ENCODE data around the gene VPREB1. TPM values are rescaled to one million over a fixed set of nuclear protein-coding genes. Genes with fewer than 3 reads are reported as not detected.

The VPREB1 gene
- total RNA-seq, 1 donor from 2014 or later: not detected

GRCh38 chr22:22228421-22228820 lies 16.2 kb upstream of the VPREB1 start:
- H3K9me3 Mint-ChIP-seq: no peaks in the 10 kb centered on the region
- TF ChIP-seq, protein P1, sequence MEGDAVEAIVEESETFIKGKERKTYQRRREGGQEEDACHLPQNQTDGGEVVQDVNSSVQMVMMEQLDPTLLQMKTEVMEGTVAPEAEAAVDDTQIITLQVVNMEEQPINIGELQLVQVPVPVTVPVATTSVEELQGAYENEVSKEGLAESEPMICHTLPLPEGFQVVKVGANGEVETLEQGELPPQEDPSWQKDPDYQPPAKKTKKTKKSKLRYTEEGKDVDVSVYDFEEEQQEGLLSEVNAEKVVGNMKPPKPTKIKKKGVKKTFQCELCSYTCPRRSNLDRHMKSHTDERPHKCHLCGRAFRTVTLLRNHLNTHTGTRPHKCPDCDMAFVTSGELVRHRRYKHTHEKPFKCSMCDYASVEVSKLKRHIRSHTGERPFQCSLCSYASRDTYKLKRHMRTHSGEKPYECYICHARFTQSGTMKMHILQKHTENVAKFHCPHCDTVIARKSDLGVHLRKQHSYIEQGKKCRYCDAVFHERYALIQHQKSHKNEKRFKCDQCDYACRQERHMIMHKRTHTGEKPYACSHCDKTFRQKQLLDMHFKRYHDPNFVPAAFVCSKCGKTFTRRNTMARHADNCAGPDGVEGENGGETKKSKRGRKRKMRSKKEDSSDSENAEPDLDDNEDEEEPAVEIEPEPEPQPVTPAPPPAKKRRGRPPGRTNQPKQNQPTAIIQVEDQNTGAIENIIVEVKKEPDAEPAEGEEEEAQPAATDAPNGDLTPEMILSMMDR (conservative IDR thresholded peaks at IDR 0.05): no peak
- no peaks in the 10 kb centered on the region for H3K36me3 Mint-ChIP-seq (ENCODE audit: low read depth)
- no peak overlapping the region for H3K27ac Mint-ChIP-seq (ENCODE audit: unreplicated experiment)
- no peak for DNase-seq (ENCODE audit: low read depth, low spot score)
- peaks cover 4% of the 10 kb centered on the region for H3K4me1 Mint-ChIP-seq
- H3K4me3 Mint-ChIP-seq: no peak overlapping the region
- peaks cover 51% of the 10 kb centered on the region for H3K27me3 Mint-ChIP-seq (ENCODE audit: low read depth)

- Mint-ChIP-seq H3K4me3 (no peak overlapping the region), H3K4me1 (peaks cover 4% of the 10 kb centered on the region), H3K36me3 (ENCODE audit: low read depth) (no peaks in the 10 kb centered on the region), H3K27ac (ENCODE audit: unreplicated experiment) (no peak overlapping the region), H3K27me3 (ENCODE audit: low read depth) (peaks cover 56% of the 10 kb centered on the region), H3K9me3 (no peaks in the 10 kb centered on the region)
- TF ChIP-seq, protein P1 (conservative IDR thresholded peaks at IDR 0.05): no peak
- DNase-seq (ENCODE audit: low read depth, low spot score): no peak
Observed at GRCh38 chr22:22228921-22229320, 15.7 kb upstream of the VPREB1 start.

DNA sequence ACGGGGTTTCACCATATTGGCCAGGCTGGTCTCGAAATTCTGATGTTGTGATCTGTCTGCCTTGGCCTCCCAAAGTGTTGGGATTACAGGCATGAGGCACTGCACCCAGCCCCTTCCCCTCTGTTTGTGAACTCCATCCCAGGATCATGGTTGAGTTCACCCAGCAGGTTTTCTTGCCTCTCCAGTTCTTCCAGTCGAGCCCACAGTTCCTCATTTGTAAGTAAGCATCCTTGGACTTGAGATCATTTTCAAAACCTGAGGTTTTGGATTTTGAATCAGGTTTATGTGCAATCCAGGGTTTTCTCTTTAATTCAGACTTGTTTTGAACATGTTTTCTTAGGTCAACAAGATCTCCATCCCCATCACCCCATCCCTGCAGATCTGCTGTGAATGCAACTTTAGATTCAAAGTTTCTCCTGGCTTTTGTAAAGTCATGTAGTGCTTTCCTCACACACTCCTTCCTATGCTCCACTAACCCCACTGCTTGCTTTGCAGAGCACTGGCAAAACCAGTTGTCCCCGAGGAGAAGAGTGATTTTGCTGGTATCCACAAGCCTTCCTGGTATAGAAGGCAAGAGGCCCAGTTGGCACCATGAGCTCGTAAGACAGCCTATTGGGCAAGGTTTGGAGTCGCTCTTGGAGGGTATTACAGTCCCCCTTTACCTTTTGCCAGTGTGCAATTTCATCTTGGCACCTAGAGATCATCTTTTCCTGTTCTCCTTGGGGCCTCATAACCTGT lies 14.7 kb upstream of the VPREB1 start:
- H3K4me1 Mint-ChIP-seq: peaks cover 4% of the 10 kb centered on the region
- H3K36me3 Mint-ChIP-seq (ENCODE audit: low read depth): no peaks in the 10 kb centered on the region
- H3K27ac Mint-ChIP-seq (ENCODE audit: unreplicated experiment): no peak overlapping the region
- no peaks in the 10 kb centered on the region for H3K9me3 Mint-ChIP-seq
- no peak overlapping the region for H3K4me3 Mint-ChIP-seq
- TF ChIP-seq, protein P1 (conservative IDR thresholded peaks at IDR 0.05): no peak
- no peak for DNase-seq (ENCODE audit: low read depth, low spot score)
- peaks cover 63% of the 10 kb centered on the region for H3K27me3 Mint-ChIP-seq (ENCODE audit: low read depth)

DNA sequence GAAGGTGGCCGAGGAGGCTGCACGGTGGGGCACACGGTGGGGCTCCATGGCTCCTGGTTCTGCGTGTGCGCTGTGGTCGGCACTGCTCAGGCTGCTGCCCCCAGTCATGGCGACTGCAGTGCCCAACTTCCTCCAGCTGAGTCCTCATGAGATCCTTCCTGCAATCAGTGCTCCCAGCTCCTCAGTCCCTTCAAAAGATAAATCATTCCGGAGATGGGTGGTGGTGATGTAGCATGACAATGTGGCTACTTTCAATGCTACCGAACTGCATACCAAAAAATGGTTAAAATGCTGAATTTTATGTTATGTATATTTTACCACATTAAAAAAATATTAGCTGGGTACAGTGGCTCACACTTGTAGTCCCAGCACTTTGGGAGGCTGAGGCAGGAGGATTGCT lies 14.1 kb upstream of the VPREB1 start:
- H3K4me1 Mint-ChIP-seq: peaks cover 5% of the 10 kb centered on the region
- H3K27me3 Mint-ChIP-seq (ENCODE audit: low read depth): peaks cover 68% of the 10 kb centered on the region

DNA sequence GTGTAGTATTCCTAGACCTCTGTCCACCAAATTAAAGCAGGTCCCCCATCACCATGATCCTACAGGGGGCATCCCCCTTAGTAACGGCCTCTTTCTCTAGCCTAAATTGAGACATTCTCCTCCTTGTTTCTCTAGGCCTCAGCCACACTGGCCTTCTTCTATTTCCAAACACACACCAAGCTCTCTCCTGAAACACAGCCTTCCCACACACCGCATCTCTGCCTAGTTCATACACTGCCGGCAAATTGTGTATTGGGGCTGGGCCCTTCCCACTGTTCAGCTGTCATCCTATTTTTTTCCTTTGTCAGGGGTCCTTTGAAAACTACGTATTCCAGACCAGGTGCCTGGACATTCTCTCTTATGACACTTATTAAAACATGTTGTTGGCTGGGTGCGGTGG lies 11.5 kb upstream of the VPREB1 start:
- H3K27me3 Mint-ChIP-seq (ENCODE audit: low read depth): peaks cover 75% of the 10 kb centered on the region
- no peaks in the 10 kb centered on the region for H3K36me3 Mint-ChIP-seq (ENCODE audit: low read depth)
- no peak overlapping the region for H3K4me3 Mint-ChIP-seq
- H3K27ac Mint-ChIP-seq (ENCODE audit: unreplicated experiment): no peak overlapping the region
- DNase-seq (ENCODE audit: low read depth, low spot score): no peak
- TF ChIP-seq, protein P1 (conservative IDR thresholded peaks at IDR 0.05): no peak
- peaks cover 14% of the 10 kb centered on the region for H3K4me1 Mint-ChIP-seq
- no peaks in the 10 kb centered on the region for H3K9me3 Mint-ChIP-seq

More for the DNA sequence above, 14.1 kb upstream of the VPREB1 start:
- Mint-ChIP-seq H3K36me3 (ENCODE audit: low read depth) (no peaks in the 10 kb centered on the region), H3K27ac (ENCODE audit: unreplicated experiment) (no peak overlapping the region), H3K4me3 (no peak overlapping the region), H3K9me3 (no peaks in the 10 kb centered on the region)
- TF ChIP-seq, protein P1 (conservative IDR thresholded peaks at IDR 0.05): no peak
- no peak for DNase-seq (ENCODE audit: low read depth, low spot score)

Measured in neural crest cell (in vitro differentiated cells).